Superior temporal gyrus (tissue), 1 donor: ENCODE data around the gene KRTAP26-1.

ENCODE experiments used
- DNase-seq: peaks from one replicate; pipeline ENCODE4 v3.0.0-alpha.2; 2016; ENCODE audit errors: extremely low spot score

The KRTAP26-1 gene

DNA sequence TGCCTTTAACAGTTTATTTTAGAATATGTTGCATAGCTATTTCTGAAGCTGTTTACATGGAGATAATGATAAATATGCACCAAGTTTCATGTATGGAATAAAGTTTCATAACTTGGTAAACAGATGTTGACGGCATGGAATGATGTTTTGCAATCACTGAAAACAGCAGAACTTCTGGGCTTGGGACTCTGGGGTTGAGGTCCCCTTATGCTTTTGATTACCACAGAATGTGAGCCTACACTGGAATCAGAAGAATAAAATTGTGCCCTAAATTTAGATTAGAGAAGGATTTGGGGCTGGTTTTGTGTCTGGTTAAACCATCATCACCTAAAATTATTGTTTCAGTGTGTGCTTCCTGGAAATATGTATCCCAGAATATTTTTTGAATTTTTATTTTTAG, 48.5 kb downstream of the KRTAP26-1 start:
- no peak for DNase-seq

DNA sequence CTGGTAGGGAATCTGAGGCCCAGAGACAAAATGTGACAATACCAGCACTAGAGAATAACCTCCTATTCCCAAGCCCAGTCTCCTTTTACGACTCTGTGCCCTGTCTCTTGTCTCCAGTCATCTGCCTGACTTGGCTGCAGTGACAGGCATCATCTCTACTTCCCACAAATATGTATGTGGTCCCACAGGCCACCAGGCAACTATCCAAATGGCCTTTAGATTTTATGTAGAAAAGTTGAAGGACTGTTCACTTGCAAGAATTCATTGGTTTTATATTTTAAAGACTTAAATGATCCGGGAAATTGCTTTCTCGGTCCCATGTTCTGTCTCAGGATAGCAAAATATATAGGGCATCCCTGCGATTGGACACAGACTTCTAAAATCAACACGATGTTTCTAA, 49.0 kb downstream of the KRTAP26-1 start:
- no peak for DNase-seq

DNA sequence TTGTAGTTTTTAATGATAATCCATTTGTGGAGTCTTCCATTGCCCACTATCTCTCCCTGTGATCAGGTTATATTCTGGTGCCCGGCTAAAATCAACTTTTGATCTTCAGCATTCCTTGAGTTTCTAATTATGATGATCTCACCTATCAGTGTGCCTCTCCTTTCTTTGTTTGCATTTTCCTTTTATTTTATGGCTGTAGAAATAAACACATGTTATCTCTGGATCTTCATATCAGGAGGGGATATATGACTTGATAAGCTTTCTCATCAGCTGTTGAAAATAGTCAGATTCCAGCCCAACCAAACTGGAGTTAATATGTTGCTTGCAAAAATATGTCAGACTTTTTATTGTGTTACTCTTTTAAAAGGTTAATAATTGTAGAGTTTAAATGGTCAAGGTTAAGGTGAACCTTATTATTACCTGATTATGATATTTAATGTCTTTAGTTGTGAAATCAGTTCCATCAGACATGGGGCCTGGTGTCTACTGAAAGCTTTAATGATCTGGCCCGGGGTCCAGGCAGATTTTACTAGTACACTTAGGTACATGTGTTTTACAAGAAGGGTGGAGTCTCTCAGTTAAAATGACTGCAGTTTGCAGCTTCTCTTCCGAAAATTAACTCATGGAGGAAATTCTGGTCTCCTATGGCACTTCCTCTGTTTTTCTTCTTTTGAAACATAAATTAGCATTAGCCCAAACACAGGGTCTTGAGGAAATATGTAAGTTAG, 50.1 kb downstream of the KRTAP26-1 start:
- no peak for DNase-seq
